ENCODE measurements around the gene RFC3.
"Not testable (repeated sequence)": the region's sequence is repeated elsewhere in the genome, so short reads cannot be mapped to it uniquely, and the experiment has no call there.

RFC3 gene, protein sequence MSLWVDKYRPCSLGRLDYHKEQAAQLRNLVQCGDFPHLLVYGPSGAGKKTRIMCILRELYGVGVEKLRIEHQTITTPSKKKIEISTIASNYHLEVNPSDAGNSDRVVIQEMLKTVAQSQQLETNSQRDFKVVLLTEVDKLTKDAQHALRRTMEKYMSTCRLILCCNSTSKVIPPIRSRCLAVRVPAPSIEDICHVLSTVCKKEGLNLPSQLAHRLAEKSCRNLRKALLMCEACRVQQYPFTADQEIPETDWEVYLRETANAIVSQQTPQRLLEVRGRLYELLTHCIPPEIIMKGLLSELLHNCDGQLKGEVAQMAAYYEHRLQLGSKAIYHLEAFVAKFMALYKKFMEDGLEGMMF

DNA sequence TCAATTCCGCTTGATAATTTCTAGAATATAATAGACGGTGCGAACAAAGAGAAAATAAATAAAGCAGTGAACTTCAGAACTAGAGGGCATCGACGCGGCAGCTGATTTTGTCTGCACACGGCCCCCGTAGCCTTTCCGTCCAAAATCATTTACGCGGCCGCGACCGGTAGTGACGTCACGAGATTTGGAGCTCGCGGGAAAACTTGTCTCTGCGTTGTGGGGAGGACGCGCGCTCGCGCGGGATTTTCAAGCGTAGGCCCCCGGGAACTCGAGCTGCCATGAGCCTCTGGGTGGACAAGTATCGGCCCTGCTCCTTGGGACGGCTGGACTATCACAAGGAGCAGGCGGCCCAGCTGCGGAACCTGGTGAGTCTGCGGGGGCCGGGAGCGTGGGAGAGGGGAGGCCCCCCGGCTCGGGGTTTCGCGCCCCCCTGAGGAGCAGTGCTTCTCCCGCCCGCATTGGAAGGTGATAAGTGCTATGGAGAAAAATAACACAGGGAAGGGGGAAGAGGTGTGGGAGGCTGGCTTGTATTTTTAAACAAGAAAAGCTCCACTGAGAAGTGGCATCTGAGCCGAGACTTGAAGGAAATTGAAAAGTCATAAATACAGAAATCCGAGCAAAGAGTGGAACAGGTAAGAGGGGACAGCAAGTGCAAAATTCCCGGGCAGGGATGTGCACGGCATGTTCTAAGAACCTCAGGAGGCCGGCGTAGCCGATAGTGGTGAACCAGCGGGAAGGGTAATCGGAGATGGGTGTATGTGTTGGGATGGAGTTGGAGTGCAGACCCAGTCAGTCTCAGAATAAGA, at the start of gene RFC3:
Gene RFC3, plus strand, starts transcription at position 249 of the 806 bp plus-strand sequence. Its CDS starts 30 bp downstream, at position 279.
- DNase-seq: peak; percentile 96

DNA sequence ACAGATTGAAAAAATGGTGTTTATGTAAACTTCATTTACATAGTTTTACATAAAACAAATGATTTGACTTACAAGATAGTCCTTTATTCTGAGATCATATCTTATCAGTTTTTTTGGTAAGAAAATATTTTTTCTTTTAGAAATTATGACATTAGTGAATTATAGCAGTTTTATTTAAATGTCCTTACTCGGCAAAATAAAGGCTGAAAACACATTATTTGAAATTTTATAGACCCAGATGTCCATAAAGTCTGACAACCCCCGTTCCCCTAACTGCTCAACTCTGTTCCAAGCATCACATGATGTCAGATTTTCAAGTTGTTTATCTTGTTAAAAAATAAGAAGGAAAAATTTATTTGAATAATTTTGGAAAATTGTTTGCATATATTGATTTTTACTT, 46.7 kb upstream of the RFC3 start:
- DNase-seq: no peak

DNA sequence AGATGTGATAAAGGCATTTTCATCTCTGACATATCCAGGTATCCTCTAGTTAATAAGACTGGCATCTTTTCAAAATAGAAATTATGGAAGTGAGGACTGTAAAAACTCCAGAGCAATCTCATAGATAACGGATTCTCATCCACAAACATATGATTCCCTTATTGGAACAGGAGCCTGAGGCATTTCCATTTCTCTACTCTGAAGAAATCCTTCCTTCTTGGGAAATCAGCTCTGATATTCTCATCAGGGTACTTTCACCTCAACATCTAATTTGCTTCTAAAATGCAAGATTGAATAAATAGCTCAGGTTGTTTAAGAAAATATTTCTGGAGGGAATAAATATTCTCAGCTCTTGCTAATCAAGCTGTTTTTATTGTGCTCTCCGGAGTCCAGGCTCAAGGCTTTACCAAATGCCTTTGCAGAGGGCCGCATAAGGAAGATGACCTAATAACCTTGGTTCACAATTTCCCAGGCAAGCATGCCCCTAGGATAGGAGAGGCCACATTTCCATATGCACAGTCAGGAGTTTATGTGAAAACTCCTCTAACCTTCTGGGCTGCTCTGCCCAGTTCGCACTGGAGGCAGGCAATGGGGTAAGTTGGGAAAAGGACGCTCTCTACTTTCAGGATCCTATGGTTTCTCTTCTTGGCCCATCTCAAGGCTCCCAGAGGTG, 44.0 kb upstream of the RFC3 start:
- no peak for DNase-seq

DNA sequence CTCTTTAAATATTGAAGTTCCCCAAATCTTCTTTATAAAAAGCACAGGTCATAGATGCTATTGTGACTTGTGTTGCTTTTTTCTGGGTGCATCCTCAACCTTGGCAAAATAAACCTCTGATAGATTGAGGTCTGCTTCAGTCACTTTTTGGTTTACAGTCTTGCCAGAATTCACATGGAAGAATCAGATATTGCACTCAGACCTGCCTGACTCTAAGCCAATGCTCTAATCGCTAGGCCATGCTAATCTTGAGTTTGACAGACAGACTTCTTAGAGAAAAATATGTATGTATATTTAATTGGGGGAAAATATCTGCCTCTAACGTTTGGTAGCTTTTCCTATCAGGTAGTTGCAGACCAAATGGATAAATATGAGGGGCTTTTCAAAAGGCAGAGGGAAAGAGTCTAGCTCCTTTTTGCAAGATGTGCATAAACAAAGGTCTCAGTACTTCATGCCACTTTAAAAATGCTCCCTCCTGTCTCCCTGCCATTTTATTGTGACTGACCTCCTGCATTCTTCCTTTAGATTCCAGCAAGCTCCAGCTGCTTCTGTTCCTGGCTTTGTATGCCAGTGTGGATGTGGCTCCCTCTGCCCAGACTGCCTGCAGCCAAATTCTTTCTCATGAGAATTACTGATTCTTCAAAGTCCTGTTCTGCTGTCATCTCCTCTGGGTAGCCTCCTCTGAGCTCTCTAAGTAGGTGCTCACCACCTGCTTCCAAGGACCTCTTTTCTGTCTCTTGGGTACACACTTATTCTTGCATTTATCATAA, 42.4 kb upstream of the RFC3 start:
- DNase-seq: no peak

DNA sequence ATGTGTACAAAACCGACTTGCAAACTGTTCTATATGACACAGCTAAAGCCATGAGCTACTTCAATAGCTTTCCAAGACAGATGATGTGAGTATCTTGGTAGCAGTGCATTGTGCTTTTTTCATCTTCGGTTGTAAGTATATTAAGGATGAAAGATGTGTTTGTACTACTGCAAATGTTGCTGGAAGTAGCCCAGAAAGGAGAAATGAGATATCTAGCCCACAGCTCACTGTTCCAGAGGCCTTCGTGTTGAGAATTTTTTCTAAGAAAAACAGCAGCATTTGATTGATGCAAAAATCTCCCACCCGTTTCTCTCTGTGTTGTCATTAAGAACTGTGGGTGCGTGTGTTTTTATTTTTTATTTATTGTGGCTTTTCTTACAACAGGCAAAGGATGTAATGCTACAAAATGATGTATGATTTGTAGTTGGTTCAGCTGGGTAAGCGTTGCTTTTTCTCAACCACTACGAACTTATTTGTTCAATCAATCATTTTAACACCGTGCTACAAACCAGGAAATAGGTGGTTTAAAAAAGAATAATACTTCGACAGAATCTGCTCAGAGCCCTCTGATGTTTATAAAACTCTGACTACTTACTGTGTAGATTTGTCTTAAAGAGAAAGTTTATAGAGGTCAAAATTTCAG, 41.6 kb upstream of the RFC3 start:
- no peak for DNase-seq

DNA sequence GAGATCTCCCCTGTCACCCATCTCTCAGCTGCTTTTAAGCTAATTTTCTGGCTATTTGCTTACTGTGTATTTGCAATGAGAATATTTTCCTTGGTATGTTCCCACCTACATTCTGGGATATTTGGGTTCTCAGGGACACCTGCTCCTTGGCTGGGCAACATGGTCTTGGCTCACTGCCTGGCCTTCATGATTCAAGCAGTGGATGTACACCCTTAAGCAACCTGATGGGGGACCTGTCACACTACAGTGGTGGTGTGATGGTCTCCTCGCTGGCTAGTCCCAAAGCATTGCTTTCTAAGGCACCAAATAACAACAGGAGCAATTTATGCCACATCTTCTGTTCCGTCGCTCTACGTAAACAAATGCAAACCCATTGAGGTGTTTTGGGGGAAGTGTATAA, 35.3 kb upstream of the RFC3 start:
- no peak for DNase-seq

DNA sequence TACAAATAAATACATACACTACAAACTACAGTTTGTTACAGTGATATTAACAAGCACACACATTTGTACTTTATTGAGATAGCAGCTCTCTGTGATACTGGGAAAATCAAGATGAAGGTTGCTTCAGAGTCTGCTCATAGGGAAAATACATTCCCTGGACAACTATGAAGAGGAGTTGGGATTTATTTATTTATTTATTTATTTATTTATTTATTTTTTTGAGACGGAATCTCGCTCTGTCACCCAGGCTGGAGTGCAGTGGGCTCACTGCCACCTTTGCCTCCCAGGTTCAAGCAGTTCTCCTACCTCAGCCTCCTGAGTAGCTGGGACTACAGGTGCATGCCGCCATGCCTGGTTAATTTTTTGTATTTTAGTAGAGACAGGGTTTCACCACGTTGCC, 34.7 kb upstream of the RFC3 start:
- not testable (repeated sequence) for DNase-seq

DNA sequence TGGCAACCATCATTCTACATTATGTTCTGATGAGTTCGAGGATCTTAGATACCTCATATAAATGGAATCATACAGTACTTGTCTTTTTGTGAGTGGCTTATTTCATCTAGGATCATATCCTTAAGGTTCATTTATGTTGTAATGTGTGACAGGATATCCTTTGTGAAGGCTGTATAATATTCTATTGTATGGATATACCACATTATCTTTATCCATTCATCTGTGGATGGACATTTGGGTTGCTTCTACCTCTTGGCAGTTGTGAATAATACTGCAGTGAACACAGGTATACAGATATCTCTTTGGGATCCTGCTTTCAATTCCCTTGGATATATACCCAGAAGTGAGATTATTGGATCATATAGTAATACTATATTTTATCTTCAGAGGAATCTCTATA, 33.2 kb upstream of the RFC3 start:
- no peak for DNase-seq

DNA sequence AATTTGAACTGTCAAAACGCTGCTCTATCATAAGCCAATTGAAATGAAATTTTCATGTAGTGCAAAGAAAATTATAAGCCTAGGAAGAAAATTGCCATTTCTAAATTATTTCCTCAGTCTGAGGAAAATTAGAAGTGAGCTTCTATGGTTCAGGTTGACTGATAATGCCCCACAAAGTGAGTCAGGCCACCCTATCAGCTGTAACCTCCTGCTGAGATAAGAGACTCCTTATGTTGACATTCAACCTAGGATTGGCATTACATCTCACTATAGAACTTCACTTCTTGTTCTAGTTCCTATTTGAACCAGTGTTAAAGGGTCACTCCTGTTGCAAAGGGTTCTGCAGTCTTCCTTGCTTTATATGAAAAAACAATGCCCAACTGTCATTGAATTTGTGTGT, 32.6 kb upstream of the RFC3 start:
- DNase-seq: no peak

DNA sequence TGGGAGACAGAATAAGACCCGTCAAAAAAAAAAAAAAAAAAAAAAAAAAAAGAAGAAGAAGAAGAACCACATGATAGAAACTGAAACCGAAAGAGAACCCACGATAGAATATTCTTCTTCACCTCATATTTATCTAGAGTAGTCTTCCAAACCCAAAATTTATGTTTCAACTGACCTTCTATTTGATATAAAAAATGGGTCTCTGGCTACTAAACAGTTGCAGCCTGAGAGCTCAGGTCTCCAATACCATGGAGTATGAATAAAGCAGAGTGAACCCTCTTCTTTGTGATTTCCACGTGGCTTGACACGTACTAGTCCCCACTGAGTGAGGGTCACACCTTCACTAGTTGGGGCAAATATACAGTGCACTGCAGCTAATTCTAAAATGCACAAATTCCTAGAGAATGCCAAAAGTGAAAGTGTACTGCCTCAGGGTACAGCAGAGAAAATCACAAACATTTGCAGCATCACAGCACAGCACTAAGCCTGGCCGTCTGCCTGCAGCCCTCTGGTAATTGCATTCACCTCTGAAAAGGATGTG, 30.8 kb upstream of the RFC3 start:
- no peak for DNase-seq

DNA sequence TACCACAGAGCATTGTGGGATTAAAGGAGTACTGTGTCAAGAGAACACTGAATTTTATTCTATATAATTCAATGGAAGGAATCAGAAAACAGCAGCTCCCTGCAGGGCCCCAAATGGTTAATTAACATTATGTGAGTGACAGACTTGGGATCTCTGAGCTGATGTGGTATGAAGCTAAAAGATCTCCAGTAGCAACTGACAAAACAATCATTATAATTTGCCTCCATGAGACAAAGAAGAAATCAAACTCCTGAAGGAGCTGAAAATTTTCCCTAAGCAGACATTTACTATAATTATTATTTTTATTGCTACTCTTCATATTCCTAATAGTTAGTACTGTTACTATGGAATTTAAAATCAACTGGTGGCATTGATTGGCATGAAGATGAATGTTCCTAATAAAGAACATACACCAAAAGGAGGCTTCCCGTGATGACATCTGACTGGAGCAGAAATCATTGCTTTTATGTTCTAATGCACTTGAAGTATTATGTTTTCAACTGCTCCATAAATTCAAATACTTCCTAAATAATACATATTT, 28.8 kb upstream of the RFC3 start:
- DNase-seq: no peak

DNA sequence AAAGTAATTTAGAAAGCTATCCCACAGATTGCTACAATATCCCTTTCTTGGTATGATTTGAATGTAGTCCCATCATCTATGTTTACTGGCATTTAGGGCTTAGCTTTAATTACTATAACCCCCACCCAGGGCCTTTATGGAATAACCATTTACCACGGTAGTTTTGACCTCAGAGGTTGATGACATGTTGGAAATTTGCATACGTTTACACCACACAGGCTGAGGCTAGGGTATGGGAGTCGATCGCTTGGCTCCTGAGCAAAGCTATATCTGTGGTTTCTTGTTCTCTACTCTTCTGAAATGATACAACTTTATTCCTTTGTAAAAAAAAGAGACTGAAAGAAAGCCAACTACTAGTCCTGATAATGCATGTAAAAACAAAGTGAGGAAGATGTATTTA, 28.2 kb upstream of the RFC3 start:
- no peak for DNase-seq

DNA sequence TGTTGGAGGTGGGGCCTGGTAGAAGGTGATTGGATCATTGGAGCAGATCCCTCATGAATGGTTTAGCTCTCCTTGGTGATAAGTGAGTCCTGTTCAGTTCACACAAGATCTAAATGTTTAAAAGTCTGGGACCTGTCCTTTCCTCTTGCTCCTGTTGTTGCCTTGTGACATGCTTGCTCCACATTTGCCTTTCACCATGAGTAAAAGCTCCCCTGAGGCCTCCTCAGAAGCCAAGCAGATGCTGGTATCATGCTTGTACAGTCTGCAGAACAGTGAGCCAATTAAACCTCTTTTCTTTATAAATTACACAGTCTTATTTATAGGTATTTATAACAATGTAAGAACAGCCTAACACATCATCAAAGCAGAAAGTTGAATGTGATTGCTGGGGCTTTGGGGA, 24.2 kb upstream of the RFC3 start:
- no peak for DNase-seq

DNA sequence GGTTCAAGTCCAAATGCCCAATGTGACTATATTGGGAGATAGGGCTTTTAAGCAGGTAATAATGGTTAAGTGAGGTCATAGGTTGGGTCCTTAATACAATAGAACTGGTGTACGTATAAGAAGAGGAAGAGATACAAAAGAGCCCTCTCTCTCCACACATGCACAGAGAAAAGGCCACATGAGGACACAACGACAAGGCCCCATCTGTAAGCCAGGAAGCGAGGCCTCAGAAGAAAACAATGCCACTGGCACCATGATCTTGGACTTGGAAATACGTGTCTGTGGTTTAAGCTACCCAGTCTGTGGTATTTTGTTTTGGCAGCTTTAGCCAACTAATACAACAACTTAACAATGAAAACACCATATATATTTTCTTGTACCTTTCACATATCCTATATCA, 23.4 kb upstream of the RFC3 start:
- DNase-seq: no peak

DNA sequence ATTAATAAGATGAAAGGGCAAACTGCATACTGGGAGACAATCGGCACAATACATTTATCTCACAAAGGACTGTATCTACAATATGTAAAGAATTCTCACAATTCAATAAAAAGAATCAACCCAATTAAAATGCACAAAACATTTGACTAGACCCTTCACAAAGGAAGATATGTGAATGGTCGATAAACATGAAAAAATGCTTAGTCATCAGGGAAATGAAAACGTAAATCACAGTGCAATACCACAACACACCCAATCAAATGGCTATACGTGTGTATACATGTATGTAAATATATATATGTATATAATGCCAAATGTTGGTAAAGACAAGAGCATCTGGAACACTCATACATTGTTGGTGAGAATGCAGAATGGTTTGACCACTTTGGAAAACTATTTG, 21.9 kb upstream of the RFC3 start:
- no peak for DNase-seq

DNA sequence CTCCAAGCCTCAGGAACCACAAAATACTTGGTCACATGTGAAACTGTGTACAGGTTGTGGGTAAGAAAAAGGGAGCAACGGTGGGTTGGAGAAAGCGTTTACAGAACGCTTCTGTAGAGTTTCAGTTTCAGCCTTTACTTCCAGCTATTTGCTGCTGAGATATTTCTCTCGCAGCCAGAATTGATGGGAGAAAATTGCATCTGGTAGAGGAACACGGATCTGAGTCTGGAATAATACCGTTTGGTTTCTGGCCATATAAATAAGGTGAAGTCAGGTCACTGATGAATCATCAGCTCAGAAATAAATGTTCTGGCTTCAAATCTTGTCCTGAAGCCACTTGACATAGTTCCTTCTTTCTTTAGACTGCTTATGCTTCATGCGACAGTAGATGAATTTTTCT, 20.3 kb upstream of the RFC3 start:
- no peak for DNase-seq

DNA sequence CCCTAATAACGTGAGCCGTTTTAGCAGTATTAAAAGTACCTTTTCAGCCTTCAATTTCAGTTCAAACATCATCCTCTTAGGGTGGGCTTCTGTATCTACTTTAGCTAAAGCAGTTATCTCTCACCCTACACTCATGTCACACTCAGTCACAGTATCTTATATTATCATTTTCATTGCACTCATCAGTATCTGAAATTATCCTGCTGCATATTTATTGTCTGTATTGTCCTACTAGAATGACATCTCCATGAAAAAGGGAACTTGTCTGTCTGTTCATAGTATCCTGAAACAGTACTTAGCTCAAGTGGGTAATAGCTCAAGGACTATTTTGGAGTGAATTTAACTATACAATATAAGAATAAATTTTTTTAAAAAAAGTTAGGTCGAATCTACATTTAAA, 19.9 kb upstream of the RFC3 start:
- no peak for DNase-seq

DNA sequence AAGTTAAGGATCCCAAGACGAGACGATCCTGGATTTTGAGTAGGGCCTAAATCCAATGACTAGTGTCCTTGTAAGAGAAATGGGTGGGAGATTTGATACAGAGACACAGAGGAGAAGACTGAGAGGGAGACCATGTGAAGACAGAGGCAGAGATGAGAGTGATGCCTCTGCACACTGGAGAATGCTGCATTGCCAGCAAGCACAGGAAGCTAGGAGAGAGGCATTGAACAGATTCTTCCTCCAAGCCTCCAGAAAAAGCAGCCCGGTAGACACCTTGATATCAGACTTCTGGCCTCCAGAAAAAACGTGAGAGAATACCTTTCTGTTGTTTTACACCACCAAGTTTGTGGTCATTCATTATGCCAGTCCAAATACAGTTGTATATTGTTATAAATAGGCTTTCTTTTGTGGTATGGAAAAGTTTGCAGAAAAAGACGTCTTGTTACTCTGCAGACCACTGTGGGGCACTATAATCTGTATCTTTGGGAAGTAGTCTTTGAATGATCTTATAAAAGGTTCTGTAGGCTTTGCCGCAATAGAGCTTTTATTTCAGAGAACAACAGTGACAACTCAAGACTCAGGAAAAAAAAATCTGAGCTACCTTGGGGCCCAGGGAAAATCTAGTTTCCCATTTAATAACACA, 17.9 kb upstream of the RFC3 start:
- DNase-seq: no peak

DNA sequence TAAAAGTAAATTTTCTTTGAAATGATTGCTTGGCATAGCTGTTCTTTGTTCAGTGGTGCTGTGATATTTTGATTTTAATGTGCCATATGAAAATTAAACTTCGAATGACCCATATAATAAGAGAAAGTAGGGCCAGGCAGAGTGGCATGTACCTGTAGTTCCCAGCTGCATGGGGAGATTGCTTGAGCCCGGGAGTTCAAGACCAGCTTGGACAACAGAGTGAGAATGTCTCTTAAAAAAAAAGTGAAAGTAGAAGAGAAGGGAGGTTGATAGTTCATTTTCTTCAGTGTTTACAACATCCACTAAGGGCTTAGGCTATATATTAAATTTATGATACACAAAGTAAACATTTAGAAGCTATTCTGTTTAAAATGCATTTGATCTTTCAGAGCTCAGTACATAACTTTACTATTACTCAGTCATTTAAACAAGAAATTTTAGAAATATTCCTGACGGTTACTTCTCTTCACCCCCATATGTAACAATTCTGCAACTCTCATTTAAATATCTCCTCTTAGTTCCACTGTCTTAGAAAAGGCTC, 17.2 kb upstream of the RFC3 start:
- DNase-seq: no peak

DNA sequence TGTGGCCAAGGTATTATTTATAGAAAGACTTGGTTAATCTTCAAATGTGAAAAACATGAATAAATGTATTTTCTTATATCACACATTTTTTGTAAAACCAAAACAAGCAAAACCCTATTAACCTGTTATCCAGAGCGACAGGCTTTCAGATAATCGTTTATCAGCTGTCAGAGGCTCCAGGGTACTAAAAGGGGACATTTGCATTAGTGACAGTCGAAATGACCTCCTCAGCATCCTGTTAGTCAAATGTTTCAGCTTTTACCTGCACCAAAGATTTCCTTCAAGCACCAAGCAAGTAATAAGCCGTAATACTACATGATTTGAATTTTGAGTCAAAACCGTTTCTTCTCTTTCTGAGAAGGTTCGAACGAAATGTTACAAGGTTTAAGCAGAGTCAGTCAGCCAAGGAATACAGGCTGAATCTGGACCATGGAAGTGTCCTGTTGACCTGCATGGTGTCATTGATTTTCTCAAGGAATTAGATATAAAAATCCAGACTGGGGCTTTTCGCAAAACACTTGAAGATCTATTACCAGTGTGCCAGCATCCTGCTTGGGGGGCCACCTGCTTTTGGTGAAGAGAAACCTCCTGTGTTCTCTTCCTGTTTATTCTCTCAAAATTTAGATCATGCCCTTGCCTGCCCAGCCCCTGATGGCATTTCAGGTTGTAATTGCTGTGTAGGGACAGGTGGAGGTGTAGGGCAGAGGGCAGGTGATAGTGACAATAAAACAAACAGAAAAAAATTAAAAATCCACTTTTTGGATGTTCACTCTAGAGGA, 11.3 kb upstream of the RFC3 start:
- no peak for DNase-seq
